ENCODE results near the gene SHISAL2A. TPM values are rescaled to one million over a fixed set of nuclear protein-coding genes. Genes with fewer than 3 reads are reported as not detected.

Gene SHISAL2A
- polyA plus RNA-seq, 1 experiment = not detected

DNA sequence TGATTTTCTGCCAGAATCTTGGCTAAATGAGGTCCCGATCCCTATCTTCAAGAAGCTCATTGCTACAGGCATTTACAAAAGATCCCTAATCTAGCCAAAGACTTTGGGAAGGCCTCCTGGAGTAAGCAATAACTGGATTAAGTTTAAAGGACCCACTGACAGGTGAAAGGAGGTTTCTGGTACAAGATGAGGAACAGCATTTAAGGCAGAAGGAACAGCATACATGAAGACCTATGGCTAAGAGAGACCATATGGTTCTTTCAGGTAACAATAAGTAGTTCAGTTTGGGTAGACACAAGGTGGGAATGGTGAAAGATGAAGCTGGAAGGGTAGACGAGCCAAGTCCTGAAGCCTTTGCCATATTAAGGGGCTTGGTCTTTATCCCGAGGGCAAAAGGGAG is 27.8 kb downstream of the SHISAL2A start:
- DNase-seq (ENCODE audit: low read depth, low spot score) = no peak
- Histone ChIP-seq H3K27ac (ENCODE audit: low read depth, low read length) (no peak overlapping the region), H3K9me3 (ENCODE audit: control insufficient read depth, insufficient read depth, low read length) (no peaks in the 10 kb centered on the region; the same call in 1 of the 2 replicates), H3K27me3 (ENCODE audit: control insufficient read depth, insufficient read depth, low read length) (no peaks in the 10 kb centered on the region), H3K4me3 (ENCODE audit: low read depth, low read length) (no peak overlapping the region)
- TF ChIP-seq CTCF (IDR thresholded peaks at IDR 0.05; ENCODE audit: low read depth, low read length) = no peak
- CTCF ChIA-PET = no interaction called here
- POLR2A ChIA-PET = no interaction called here

DNA sequence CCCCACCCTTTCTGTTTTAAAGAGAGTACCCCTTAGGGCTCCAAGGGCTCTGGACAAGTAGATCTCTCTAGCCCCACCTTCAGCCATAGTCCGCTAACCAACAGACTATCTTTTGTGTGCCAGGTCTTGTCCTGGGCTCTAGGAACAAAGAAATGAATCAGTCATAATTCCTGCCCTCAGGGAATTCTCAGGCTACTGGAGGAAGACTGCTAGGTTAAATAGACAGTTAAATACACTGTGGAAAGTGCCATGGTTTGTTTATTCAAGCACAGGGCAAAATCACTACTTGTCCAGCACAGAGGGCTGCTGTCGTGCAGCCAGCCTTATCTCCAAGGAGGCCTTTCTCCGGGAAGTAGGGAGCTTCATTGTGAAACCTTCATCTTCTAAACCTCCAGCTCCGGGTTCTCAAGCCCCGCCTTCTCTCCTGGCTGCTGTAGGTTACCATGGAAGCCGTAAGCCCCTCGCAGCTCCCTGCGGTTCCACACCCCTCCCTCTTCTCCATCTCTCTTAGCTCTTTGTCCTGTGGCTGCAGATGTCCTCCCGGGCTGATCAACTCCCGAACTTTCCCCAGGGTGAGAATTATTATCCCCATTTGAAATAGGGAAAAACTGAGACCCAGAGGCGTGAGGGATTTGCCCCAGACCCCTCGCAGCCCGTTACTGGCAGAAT is 29.8 kb downstream of the SHISAL2A start:
- Histone ChIP-seq H3K9me3 (ENCODE audit: control insufficient read depth, insufficient read depth, low read length) (no peaks in the 10 kb centered on the region; the same call in 1 of the 2 replicates), H3K4me3 (ENCODE audit: low read depth, low read length) (no peak overlapping the region), H3K27ac (ENCODE audit: low read depth, low read length) (no peak overlapping the region), H3K27me3 (ENCODE audit: control insufficient read depth, insufficient read depth, low read length) (no peaks in the 10 kb centered on the region)
- no peak for DNase-seq (ENCODE audit: low read depth, low spot score)
- ChIA-PET CTCF (interaction anchor here (1.2 kb wide), 1 partner anchor 23 kb away, joined by 5 read pairs; no protein-coding TSS in a partner anchor), POLR2A (no interaction called here)
- no peak for TF ChIP-seq CTCF (IDR thresholded peaks at IDR 0.05; ENCODE audit: low read depth, low read length)

DNA sequence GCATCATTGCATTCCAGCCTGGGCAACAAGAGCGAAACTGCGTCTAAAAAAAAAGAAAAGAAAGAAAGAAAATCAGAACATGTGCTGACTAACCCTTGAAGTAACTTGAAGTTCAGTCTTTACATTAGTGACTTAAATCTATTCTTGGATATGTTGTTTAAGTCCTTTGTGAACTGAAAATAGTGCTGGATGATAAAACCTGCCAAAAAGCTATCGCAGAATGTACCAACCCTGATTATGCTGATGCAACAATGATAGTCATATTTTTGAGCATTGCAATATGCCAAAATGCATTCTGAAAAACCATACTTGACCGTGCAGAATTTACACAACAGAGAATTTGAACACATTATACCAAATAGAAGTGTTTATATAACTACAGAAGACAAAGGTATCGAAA is 30.7 kb downstream of the SHISAL2A start:
- H3K27me3 ChIP-seq (ENCODE audit: control insufficient read depth, insufficient read depth, low read length) = no peaks in the 10 kb centered on the region
- no peak for DNase-seq (ENCODE audit: low read depth, low spot score)
- TF ChIP-seq CTCF (IDR thresholded peaks at IDR 0.05; ENCODE audit: low read depth, low read length) = no peak
- no peaks in the 10 kb centered on the region; the same call in 1 of the 2 replicates for H3K9me3 ChIP-seq (ENCODE audit: control insufficient read depth, insufficient read depth, low read length)
- no peak overlapping the region for H3K4me3 ChIP-seq (ENCODE audit: low read depth, low read length)
- no peak overlapping the region for H3K27ac ChIP-seq (ENCODE audit: low read depth, low read length)
- CTCF ChIA-PET = interaction anchor here (1.2 kb wide), 1 partner anchor 22 kb away, joined by 5 read pairs; no protein-coding TSS in a partner anchor
- POLR2A ChIA-PET = no interaction called here

GRCh38 chr1:52665006-52665941 is 32.3 kb downstream of the SHISAL2A start:
- no peak for DNase-seq (ENCODE audit: low read depth, low spot score)
- POLR2A ChIA-PET = interaction anchor here (0.6 kb wide), 1 partner anchor 57 kb away, joined by 6 read pairs; no protein-coding TSS in a partner anchor
- H3K9me3 ChIP-seq (ENCODE audit: control insufficient read depth, insufficient read depth, low read length) = no peaks in the 10 kb centered on the region; the same call in 1 of the 2 replicates
- TF ChIP-seq CTCF (IDR thresholded peaks at IDR 0.05; ENCODE audit: low read depth, low read length) = no peak
- no peaks in the 10 kb centered on the region for H3K27me3 ChIP-seq (ENCODE audit: control insufficient read depth, insufficient read depth, low read length)
- H3K4me3 ChIP-seq (ENCODE audit: low read depth, low read length) = no peak overlapping the region
- CTCF ChIA-PET = interaction anchor here (0.6 kb wide), 1 partner anchor 46 kb away, joined by 4 read pairs; no protein-coding TSS in a partner anchor
- H3K27ac ChIP-seq (ENCODE audit: low read depth, low read length) = no peak overlapping the region

Measured in AG04450 (cell line).